ENCODE measurements around the gene ZNF609. TPM values are rescaled to one million over a fixed set of nuclear protein-coding genes. Genes with fewer than 3 reads are reported as not detected.

ZNF609 gene
- polyA plus RNA-seq, 1 donor (not counting 4 experiments of a cell fraction or from before 2014, with no cell fraction given): 16.9 TPM

DNA sequence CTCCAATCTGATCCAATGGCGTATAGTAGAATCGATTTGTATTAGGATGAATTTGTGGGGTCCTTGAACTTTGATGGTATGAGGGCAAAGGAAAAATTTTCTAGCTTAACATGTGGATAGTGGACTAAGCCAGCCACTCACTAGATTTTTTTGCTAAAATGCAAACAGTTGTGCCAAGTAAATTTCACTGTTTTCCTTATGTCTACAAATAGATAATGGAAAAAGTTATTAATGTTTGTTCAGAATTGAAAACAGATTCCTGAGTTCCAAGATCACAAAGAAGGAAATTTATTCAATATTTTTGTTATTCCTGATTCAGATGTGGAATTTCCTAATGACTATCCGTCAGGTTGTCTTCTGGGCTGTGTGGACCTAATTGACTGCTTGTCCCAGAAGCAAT, 35.2 kb upstream of the ZNF609 start:
- H3K4me1 ChIP-seq (ENCODE audit: control insufficient read depth, extremely low read depth, insufficient read depth, low read length): peaks cover 8% of the 10 kb centered on the region
- no peak for TF ChIP-seq CTCF (optimal IDR thresholded peaks at IDR 0.05 in 1 of 3, IDR thresholded peaks at IDR 0.05 in 1 of 3, conservative IDR thresholded peaks at IDR 0.05 in 1 of 3; ENCODE audit: extremely low read depth in 1 of 3, insufficient read depth in 2 of 3, low read length in 3 of 3)
- TF ChIP-seq EZH2 (IDR thresholded peaks at IDR 0.05; ENCODE audit: low read length): no peak
- H3K9ac ChIP-seq (ENCODE audit: control insufficient read depth, extremely low read depth, insufficient read depth, low read length): no peak overlapping the region
- H3K4me3 ChIP-seq (ENCODE audit: control insufficient read depth in 2 of 3, extremely low read depth in 1 of 3, insufficient read depth in 2 of 3, low read depth in 1 of 3, low read length in 3 of 3): no peak overlapping the region
- no peaks in the 10 kb centered on the region for H3K27me3 ChIP-seq (ENCODE audit: control insufficient read depth, extremely low read depth, insufficient read depth, low read length)
- H3K79me2 ChIP-seq (ENCODE audit: control insufficient read depth, insufficient read depth, low read length): no peaks in the 10 kb centered on the region
- H2AFZ ChIP-seq (ENCODE audit: control insufficient read depth, low read length): no peak overlapping the region
- H3K9me1 ChIP-seq (ENCODE audit: control insufficient read depth, extremely low read depth, insufficient read depth, low read length): no peaks in the 10 kb centered on the region
- DNase-seq (ENCODE audit: low read depth, low spot score) (no peak), FAIRE-seq (no peak)
- dilution Hi-C loops (cut with MboI; ENCODE audit: extremely low pct_ligation_motif_present, low sequenced_read_pairs): no loop called here
- H3K9me3 ChIP-seq (ENCODE audit: control insufficient read depth, low read depth, low read length): no peaks in the 10 kb centered on the region
- H4K20me1 ChIP-seq (ENCODE audit: control insufficient read depth, extremely low read depth, insufficient read depth, low read length): no peaks in the 10 kb centered on the region
- H3K27ac ChIP-seq (ENCODE audit: control insufficient read depth, insufficient read depth, low read length): no peak overlapping the region
- peaks cover 3 to 9% of the 10 kb centered on the region in 2 experiments for H3K36me3 ChIP-seq (ENCODE audit: control insufficient read depth in 2 of 2, extremely low read depth in 1 of 2, insufficient read depth in 2 of 2, low read length in 2 of 2)
- H3K4me2 ChIP-seq (ENCODE audit: control insufficient read depth, extremely low read depth, insufficient read depth, low read depth, low read length): no peak overlapping the region

DNA sequence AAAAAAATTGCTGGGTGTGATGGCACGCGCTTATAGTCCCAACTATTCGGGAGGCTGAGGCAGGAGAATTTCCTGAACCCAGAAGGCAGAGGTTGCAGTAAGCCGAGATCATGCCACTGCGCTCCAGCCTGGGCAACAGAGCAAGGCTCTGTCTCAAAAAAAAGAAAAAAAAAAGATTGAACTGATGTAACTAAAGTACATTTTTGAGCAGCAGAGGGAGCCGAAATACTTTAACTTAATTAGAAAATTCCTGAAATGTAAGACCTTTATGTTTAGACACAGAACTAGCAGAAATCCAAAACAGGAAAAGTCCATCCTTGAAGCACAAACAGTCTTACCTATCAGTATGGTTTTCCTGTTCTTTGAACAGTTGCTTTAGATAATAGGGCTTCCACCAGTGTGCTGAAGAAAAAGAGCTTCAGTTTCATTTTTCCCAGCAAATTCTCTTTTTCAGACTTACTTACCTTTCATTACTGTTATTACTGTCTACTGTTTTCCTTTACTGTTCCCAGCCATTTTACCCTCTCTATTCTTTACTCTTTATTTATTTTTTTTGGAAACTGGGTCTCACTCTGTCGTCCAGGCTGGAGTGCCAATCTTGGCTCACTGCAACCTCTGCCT, 33.4 kb upstream of the ZNF609 start:
- no peaks in the 10 kb centered on the region for H3K79me2 ChIP-seq (ENCODE audit: control insufficient read depth, insufficient read depth, low read length)
- H3K4me1 ChIP-seq (ENCODE audit: control insufficient read depth, extremely low read depth, insufficient read depth, low read length): peaks cover 10% of the 10 kb centered on the region
- no peaks in the 10 kb centered on the region for H4K20me1 ChIP-seq (ENCODE audit: control insufficient read depth, extremely low read depth, insufficient read depth, low read length)
- no peak for FAIRE-seq
- H3K27ac ChIP-seq (ENCODE audit: control insufficient read depth, insufficient read depth, low read length): no peak overlapping the region
- H3K4me3 ChIP-seq (ENCODE audit: control insufficient read depth in 2 of 3, extremely low read depth in 1 of 3, insufficient read depth in 2 of 3, low read depth in 1 of 3, low read length in 3 of 3): no peak overlapping the region
- no peak overlapping the region for H2AFZ ChIP-seq (ENCODE audit: control insufficient read depth, low read length)
- H3K9me1 ChIP-seq (ENCODE audit: control insufficient read depth, extremely low read depth, insufficient read depth, low read length): no peaks in the 10 kb centered on the region
- H3K27me3 ChIP-seq (ENCODE audit: control insufficient read depth, extremely low read depth, insufficient read depth, low read length): no peaks in the 10 kb centered on the region
- dilution Hi-C loops (cut with MboI; ENCODE audit: extremely low pct_ligation_motif_present, low sequenced_read_pairs): no loop called here
- DNase-seq (ENCODE audit: low read depth, low spot score): no peak
- TF ChIP-seq CTCF (optimal IDR thresholded peaks at IDR 0.05 in 1 of 3, IDR thresholded peaks at IDR 0.05 in 1 of 3, conservative IDR thresholded peaks at IDR 0.05 in 1 of 3; ENCODE audit: extremely low read depth in 1 of 3, insufficient read depth in 2 of 3, low read length in 3 of 3) (no peak), EZH2 (IDR thresholded peaks at IDR 0.05; ENCODE audit: low read length) (no peak)
- H3K9ac ChIP-seq (ENCODE audit: control insufficient read depth, extremely low read depth, insufficient read depth, low read length): no peak overlapping the region
- no peak overlapping the region for H3K4me2 ChIP-seq (ENCODE audit: control insufficient read depth, extremely low read depth, insufficient read depth, low read depth, low read length)
- H3K9me3 ChIP-seq (ENCODE audit: control insufficient read depth, low read depth, low read length): no peaks in the 10 kb centered on the region
- H3K36me3 ChIP-seq (ENCODE audit: control insufficient read depth in 2 of 2, extremely low read depth in 1 of 2, insufficient read depth in 2 of 2, low read length in 2 of 2): peaks cover 3 to 10% of the 10 kb centered on the region in 2 experiments
